HCT116 (cell line): ENCODE data around the gene CDC45. TPM values are rescaled to one million over a fixed set of nuclear protein-coding genes. Genes with fewer than 3 reads are reported as not detected.

Experiments
- ATAC-seq: fragments of 200-7000 bp; cut with Tn5 transposase; 2 replicates; pipeline ENCODE4 v1.9.1; 2020; ENCODE audit warnings: mild to moderate bottlenecking, moderate library complexity
- BruUV-seq: library from RNA; stranded (reverse); fragments of 400-500 nt; replicated peaks from 2 replicates; lab custom pipeline; 2021; lab: Mats Ljungman, UMichigan
- CTCF ChIA-PET: fragments of 300-600 bp; sonication (Branson Sonifier 250); formaldehyde crosslinking; loops from one replicate; lab custom pipeline; 2021; ENCODE audit warnings: antibody characterized with exemption; lab: Charles Lee
- POLR2A ChIA-PET: fragments of 300-600, 350-600 bp; sonication (Branson Sonifier 250); formaldehyde crosslinking; loops from one replicate; lab custom pipeline; 2021; ENCODE audit warnings: antibody characterized with exemption; lab: Charles Lee
- RAD21 ChIA-PET, 2 experiments: fragments of 300-600 bp; sonication (Branson Sonifier 250); formaldehyde crosslinking; loops; one replicate each; lab custom pipeline; 2023; ENCODE audit warnings: low total read pairs in 2 of 2; ENCODE audit not compliant: uncharacterized antibody in 2 of 2, unreplicated experiment in 2 of 2, low non-redundant PET in 1 of 2; lab: Charles Lee
- DNase-seq: peaks from one replicate; pipeline ENCODE4 v3.0.0-alpha.2; 2010; ENCODE audit warnings: low read depth, low spot score
- H2AFZ ChIP-seq: fragments of 200-600 bp; shearing (Covaris generic), sonication (generic); 2 replicates; pipeline ENCODE4 v1.6.1; 2017; ENCODE audit warnings: low read depth, mixed run types, mixed read lengths, antibody characterized with exemption, low read length; ENCODE audit not compliant: poor library complexity, severe bottlenecking
- H3K27ac ChIP-seq: 2 replicates; pipeline ENCODE4 v1.5.1; 2012; ENCODE audit warnings: low read depth, low read length
- H3K27me3 ChIP-seq: fragments of 200-600 bp; sonication (generic); 2 replicates; pipeline ENCODE4 v1.6.1; 2016; ENCODE audit warnings: mixed run types, low read length, mixed read lengths; ENCODE audit not compliant: insufficient read depth
- H3K36me3 ChIP-seq, 2 experiments: fragments of 200-500 bp in 1 of 2; fragments of 200-600 bp in 1 of 2; sonication (Bioruptor generic) in 1 of 2; sonication (generic) in 1 of 2; 2 replicates each; pipeline versions ENCODE4 v1.5.1 to v1.6.1; 2014 to 2016; ENCODE audit warnings: low read length in 2 of 2, inconsistent platforms in 1 of 2, mixed read lengths in 1 of 2, mixed run types in 1 of 2; ENCODE audit not compliant: insufficient read depth in 2 of 2, control insufficient read depth in 1 of 2
- H3K4me1 ChIP-seq, 2 experiments: fragments of 200-600 bp in 1 of 2; sonication (generic) in 1 of 2; 2 replicates each; pipeline versions ENCODE4 v1.5.1 to v1.6.1; 2012 to 2017; ENCODE audit warnings: low read length in 2 of 2, inconsistent platforms in 1 of 2, mild to moderate bottlenecking in 1 of 2, mixed read lengths in 1 of 2, mixed run types in 1 of 2, moderate library complexity in 1 of 2; ENCODE audit not compliant: insufficient read depth in 2 of 2, control insufficient read depth in 1 of 2
- H3K4me2 ChIP-seq: fragments of 200-600 bp; sonication (generic); 2 replicates; pipeline ENCODE4 v1.6.1; 2017; ENCODE audit warnings: mixed run types, low read length, mixed read lengths
- H3K4me3 ChIP-seq, 2 experiments: fragments of 200-600 bp in 1 of 2; sonication (generic) in 1 of 2; replicated peaks in 1 of 2; 2 replicates each; pipeline ENCODE4 v1.5.1; 2011 to 2016; ENCODE audit warnings: low read length in 2 of 2, control low read depth in 1 of 2, low read depth in 1 of 2, mild to moderate bottlenecking in 1 of 2, mixed read lengths in 1 of 2, mixed run types in 1 of 2
- H3K79me2 ChIP-seq: fragments of 200-600 bp; sonication (generic); 2 replicates; pipeline ENCODE4 v1.6.1; 2017; ENCODE audit warnings: mild to moderate bottlenecking, mixed run types, low read length, moderate library complexity, mixed read lengths; ENCODE audit not compliant: insufficient read depth
- H3K9ac ChIP-seq: fragments of 200-600 bp; sonication (generic); 2 replicates; pipeline ENCODE4 v1.6.1; 2016; ENCODE audit warnings: low read length, mixed read lengths
- H3K9me2 ChIP-seq: fragments of 200-600 bp; sonication (generic), shearing (Covaris generic); 2 replicates; pipeline ENCODE4 v1.6.1; 2017; ENCODE audit warnings: mixed run types, mild to moderate bottlenecking, moderate library complexity; ENCODE audit not compliant: insufficient read depth
- H3K9me3 ChIP-seq, 2 experiments: fragments of 200-500 bp in 1 of 2; fragments of 200-600 bp in 1 of 2; sonication (Bioruptor generic) in 1 of 2; sonication (generic) in 1 of 2; 2 replicates each; pipeline ENCODE4 v1.6.1; 2014 to 2017; ENCODE audit warnings: low read length in 2 of 2, mixed read lengths in 2 of 2, inconsistent platforms in 1 of 2, low read depth in 1 of 2, mild to moderate bottlenecking in 1 of 2, mixed run types in 1 of 2, moderate library complexity in 1 of 2; ENCODE audit not compliant: control insufficient read depth in 1 of 2, insufficient read depth in 1 of 2
- H4K20me1 ChIP-seq: fragments of 200-600 bp; sonication (generic), shearing (Covaris generic); 2 replicates; pipeline ENCODE4 v1.6.1; 2017; ENCODE audit warnings: mixed run types, mild to moderate bottlenecking, moderate library complexity; ENCODE audit not compliant: insufficient read depth
- CBX3 ChIP-seq: IDR thresholded peaks from 2 replicates; pipeline ENCODE4 v1.6.1; 2012; ENCODE audit warnings: low read depth
- CEBPB ChIP-seq: IDR thresholded peaks from 2 replicates; pipeline ENCODE4 v1.6.1; 2012; ENCODE audit warnings: low read depth
- CTCF ChIP-seq, 3 experiments: fragments of 200-600 bp in 1 of 3; sonication (generic) in 1 of 3; IDR thresholded peaks in 2 of 3; conservative IDR thresholded peaks in 1 of 3; 2 replicates each; pipeline ENCODE4 v1.5.1; 2012 to 2017; ENCODE audit warnings: low read depth in 2 of 3, low read length in 2 of 3, antibody characterized with exemption in 1 of 3, borderline replicate concordance in 1 of 3, control low read depth in 1 of 3, mild to moderate bottlenecking in 1 of 3, mixed read lengths in 1 of 3, mixed run types in 1 of 3, moderate library complexity in 1 of 3; ENCODE audit not compliant: insufficient read depth in 1 of 3
- EGR1 ChIP-seq: IDR thresholded peaks from 2 replicates; pipeline ENCODE4 v1.6.1; 2012; ENCODE audit warnings: low read depth
- ELF1 ChIP-seq: IDR thresholded peaks from 2 replicates; pipeline ENCODE4 v1.6.1; 2012; ENCODE audit warnings: low read depth, borderline replicate concordance
- EZH2 ChIP-seq: fragments of 200-600 bp; sonication (generic); IDR thresholded peaks from 2 replicates; pipeline ENCODE4 v1.6.1; 2017; ENCODE audit warnings: antibody characterized with exemption, mixed run types
- EZH2phosphoT487 ChIP-seq: fragments of 200-600 bp; IDR thresholded peaks from 2 replicates; pipeline ENCODE4 v1.6.1; 2018; ENCODE audit warnings: antibody characterized with exemption, borderline replicate concordance
- JUND ChIP-seq: IDR thresholded peaks from 2 replicates; pipeline ENCODE4 v1.6.1; 2012
- MAX ChIP-seq: IDR thresholded peaks from 2 replicates; pipeline ENCODE4 v1.6.1; 2012
- POLR2A ChIP-seq: IDR thresholded peaks from 2 replicates; pipeline ENCODE4 v1.7.0; 2011; ENCODE audit warnings: borderline replicate concordance; ENCODE audit not compliant: insufficient read depth, insufficient read length; ENCODE audit errors: extremely low read depth
- POLR2AphosphoS5 ChIP-seq: IDR thresholded peaks from 2 replicates; pipeline ENCODE4 v1.6.1; 2011; ENCODE audit warnings: mild to moderate bottlenecking, low read depth, low read length, moderate library complexity
- RAD21 ChIP-seq: IDR thresholded peaks from 2 replicates; pipeline ENCODE4 v1.6.1; 2012; ENCODE audit warnings: low read depth, mild to moderate bottlenecking
- SP1 ChIP-seq: IDR thresholded peaks from 2 replicates; pipeline ENCODE4 v1.6.1; 2012; ENCODE audit warnings: low read depth
- SRF ChIP-seq: IDR thresholded peaks from 2 replicates; pipeline ENCODE4 v1.6.1; 2012; ENCODE audit warnings: low read depth
- TCF7L2 ChIP-seq: IDR thresholded peaks from 2 replicates; pipeline ENCODE4 v1.7.0; 2011; ENCODE audit warnings: borderline replicate concordance, inconsistent platforms; ENCODE audit not compliant: insufficient read depth, insufficient read length; ENCODE audit errors: extremely low read depth
- YY1 ChIP-seq: IDR thresholded peaks from 2 replicates; pipeline ENCODE4 v1.6.1; 2011; ENCODE audit warnings: low read length, low read depth, moderate library complexity, mild to moderate bottlenecking; ENCODE audit not compliant: insufficient replicate concordance; ENCODE audit errors: extremely low read depth
- ZNF274 ChIP-seq: fragments of 200-500 bp; sonication (Bioruptor generic); IDR thresholded peaks from 2 replicates; pipeline ENCODE4 v1.6.1; 2014; ENCODE audit warnings: mild to moderate bottlenecking, low read depth, low read length, inconsistent platforms
- intact Hi-C: fragments of 100-400 bp; cut with micrococcal nuclease; formaldehyde crosslinking; loops from 2 replicates; pipeline ENCODE4 v1.10.0; 2022
- total RNA-seq: library from RNA; stranded (reverse); gene quantifications from one replicate; pipeline ENCODE4 v1.2.1, GENCODE V29; 2021; ENCODE audit not compliant: unreplicated experiment
- TF ChIP-seq, protein P1 (sequence below): IDR thresholded peaks from 2 replicates; pipeline ENCODE4 v1.6.1; 2011; ENCODE audit warnings: mild to moderate bottlenecking, low read length, moderate library complexity; ENCODE audit not compliant: insufficient replicate concordance; ENCODE audit errors: extremely low read depth
- TF ChIP-seq, protein P2 (sequence below): IDR thresholded peaks from 2 replicates; pipeline ENCODE4 v1.6.1; 2012

The CDC45 gene
- total RNA-seq, 1 experiment from 2014 or later: 43.4 TPM

DNA sequence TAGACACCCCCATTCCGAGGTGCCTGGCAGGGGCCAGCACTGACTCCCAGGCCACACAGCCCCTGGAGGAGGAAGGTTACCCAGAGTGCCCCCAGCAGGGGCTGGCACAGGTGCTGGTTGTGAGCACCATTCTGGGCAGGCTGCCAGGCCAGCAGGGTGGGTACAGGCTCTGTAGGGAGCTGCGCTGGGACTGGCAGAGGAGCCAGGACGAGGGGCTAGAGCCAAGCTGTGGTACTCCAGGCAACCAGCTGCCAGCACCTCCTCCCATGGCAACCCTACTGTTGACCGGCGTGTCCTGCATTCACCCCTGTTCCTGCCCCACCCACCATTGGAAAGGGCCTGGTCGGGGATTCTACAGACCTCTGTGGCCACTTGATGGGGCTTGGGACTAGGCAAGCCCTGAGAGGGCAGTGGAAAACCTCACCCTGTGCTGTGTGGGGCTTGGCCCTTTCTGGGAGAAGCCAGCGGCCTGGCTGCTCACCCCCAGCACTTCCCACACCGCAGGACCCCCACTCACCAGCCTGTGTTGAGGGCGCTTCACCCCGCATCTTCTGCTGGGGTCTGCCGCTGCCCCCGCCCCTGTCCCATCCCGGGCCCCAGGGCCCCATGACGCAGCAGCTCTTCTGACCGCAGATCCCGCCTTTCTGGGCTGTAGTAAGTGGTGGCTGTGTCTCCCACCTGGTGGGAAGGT, 42.6 kb downstream of the CDC45 start:
- Histone ChIP-seq H3K27ac (no peak overlapping the region), H3K79me2 (no peaks in the 10 kb centered on the region)
- intact Hi-C loops: no loop called here
- RAD21 ChIA-PET: no interaction called here
- no peak for ATAC-seq
- TF ChIP-seq CEBPB (no peak), POLR2A (no peak), MAX (no peak), SRF (no peak), SP1 (no peak), ZNF274 (no peak), EZH2 (no peak), POLR2AphosphoS5 (no peak), ELF1 (no peak), CBX3 (no peak), CTCF (IDR thresholded peaks at IDR 0.05 in 2 of 3, conservative IDR thresholded peaks at IDR 0.05 in 1 of 3; ENCODE audit: borderline replicate concordance in 1 of 3, insufficient read depth in 1 of 3, low read depth in 2 of 3, low read length in 2 of 3) (no peak), EGR1 (no peak), RAD21 (no peak), TCF7L2 (no peak), EZH2phosphoT487 (no peak), YY1 (no peak), JUND (no peak)
- TF ChIP-seq, protein P1, sequence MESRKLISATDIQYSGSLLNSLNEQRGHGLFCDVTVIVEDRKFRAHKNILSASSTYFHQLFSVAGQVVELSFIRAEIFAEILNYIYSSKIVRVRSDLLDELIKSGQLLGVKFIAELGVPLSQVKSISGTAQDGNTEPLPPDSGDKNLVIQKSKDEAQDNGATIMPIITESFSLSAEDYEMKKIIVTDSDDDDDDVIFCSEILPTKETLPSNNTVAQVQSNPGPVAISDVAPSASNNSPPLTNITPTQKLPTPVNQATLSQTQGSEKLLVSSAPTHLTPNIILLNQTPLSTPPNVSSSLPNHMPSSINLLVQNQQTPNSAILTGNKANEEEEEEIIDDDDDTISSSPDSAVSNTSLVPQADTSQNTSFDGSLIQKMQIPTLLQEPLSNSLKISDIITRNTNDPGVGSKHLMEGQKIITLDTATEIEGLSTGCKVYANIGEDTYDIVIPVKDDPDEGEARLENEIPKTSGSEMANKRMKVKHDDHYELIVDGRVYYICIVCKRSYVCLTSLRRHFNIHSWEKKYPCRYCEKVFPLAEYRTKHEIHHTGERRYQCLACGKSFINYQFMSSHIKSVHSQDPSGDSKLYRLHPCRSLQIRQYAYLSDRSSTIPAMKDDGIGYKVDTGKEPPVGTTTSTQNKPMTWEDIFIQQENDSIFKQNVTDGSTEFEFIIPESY: no peak
- TF ChIP-seq, protein P2, sequence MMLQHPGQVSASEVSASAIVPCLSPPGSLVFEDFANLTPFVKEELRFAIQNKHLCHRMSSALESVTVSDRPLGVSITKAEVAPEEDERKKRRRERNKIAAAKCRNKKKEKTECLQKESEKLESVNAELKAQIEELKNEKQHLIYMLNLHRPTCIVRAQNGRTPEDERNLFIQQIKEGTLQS: no peak
- TF ChIP-seq, all 23 proteins: peak for 0
- Histone ChIP-seq H3K4me1 (no peaks in the 10 kb centered on the region), H2AFZ (no peak overlapping the region), H3K9ac (no peak overlapping the region), H4K20me1 (no peaks in the 10 kb centered on the region), H3K36me3 (no peaks in the 10 kb centered on the region), H3K27me3 (no peaks in the 10 kb centered on the region), H3K4me2 (no peak overlapping the region), H3K9me2 (no peaks in the 10 kb centered on the region), H3K4me3 (no peak overlapping the region), H3K9me3 (no peaks in the 10 kb centered on the region)
- no TSS peak for BruUV-seq
- ChIA-PET CTCF (no interaction called here), POLR2A (no interaction called here)
- DNase-seq: no peak
